Mucosa of rectum (tissue), 2 donors: ENCODE results near the gene TSPAN14.
"Not testable (repeated sequence)": the region's sequence is repeated elsewhere in the genome, so short reads cannot be mapped to it uniquely, and the experiment has no call there.

ENCODE experiments used
- H3K27ac ChIP-seq, 2 donors: one replicate each; pipeline ENCODE4 v1.7.0; 2013; ENCODE audit warnings: inconsistent platforms in 2 of 2, low read depth in 2 of 2, low read length in 2 of 2
- H3K27me3 ChIP-seq, 2 donors: one replicate each; pipeline ENCODE4 v1.7.0; 2013; ENCODE audit warnings: low read length in 2 of 2; ENCODE audit not compliant: control insufficient read depth in 2 of 2, insufficient read depth in 2 of 2
- H3K36me3 ChIP-seq, 2 donors: one replicate each; pipeline ENCODE4 v1.7.0; 2013; ENCODE audit warnings: low read length in 2 of 2; ENCODE audit not compliant: control insufficient read depth in 2 of 2, insufficient read depth in 2 of 2
- H3K4me1 ChIP-seq, 2 donors: one replicate each; pipeline ENCODE4 v1.7.0; 2013; ENCODE audit warnings: low read length in 2 of 2, mild to moderate bottlenecking in 1 of 2; ENCODE audit not compliant: control insufficient read depth in 2 of 2, insufficient read depth in 2 of 2
- H3K4me3 ChIP-seq, 2 donors: one replicate each; pipeline ENCODE4 v1.7.0; 2013; ENCODE audit warnings: low read length in 2 of 2
- H3K9ac ChIP-seq, 2 donors: one replicate each; pipeline ENCODE4 v1.7.0; 2013; ENCODE audit warnings: low read length in 2 of 2, low read depth in 1 of 2, mild to moderate bottlenecking in 1 of 2
- H3K9me3 ChIP-seq, 2 donors: one replicate each; pipeline ENCODE4 v1.7.0; 2013; ENCODE audit warnings: low read length in 2 of 2; ENCODE audit not compliant: control insufficient read depth in 2 of 2
- donor health status: healthy.
- donor health status: Normal muscosa, but diverticular disease.

The TSPAN14 gene

DNA sequence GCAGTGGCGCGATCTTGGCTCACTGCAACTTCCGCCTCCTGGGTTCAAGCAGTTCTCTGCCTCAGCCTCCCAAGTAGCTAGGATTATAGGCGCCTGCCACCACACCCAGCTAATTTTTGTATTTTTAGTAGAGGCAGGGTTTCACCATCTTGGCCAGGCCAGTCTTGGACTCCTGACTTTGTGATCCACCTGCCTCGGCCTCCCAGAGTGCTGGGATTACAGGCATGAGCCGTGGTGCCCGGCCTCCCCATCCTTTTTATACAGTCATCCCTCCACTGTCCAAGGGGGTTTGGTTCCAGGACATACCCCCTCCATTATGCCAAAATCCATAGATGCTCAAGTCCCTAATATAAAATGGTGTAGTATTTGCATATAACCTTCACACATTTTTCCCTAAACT, 21.5 kb downstream of the TSPAN14 start:
- H3K9ac ChIP-seq, H3K27me3 ChIP-seq, H3K9me3 ChIP-seq, H3K4me3 ChIP-seq, H3K27ac ChIP-seq: not testable (repeated sequence)
- peaks cover 6 to 13% of the 10 kb centered on the region in 2 donors for H3K4me1 ChIP-seq
- H3K36me3 ChIP-seq: peaks cover 9 to 21% of the 10 kb centered on the region in 2 donors

DNA sequence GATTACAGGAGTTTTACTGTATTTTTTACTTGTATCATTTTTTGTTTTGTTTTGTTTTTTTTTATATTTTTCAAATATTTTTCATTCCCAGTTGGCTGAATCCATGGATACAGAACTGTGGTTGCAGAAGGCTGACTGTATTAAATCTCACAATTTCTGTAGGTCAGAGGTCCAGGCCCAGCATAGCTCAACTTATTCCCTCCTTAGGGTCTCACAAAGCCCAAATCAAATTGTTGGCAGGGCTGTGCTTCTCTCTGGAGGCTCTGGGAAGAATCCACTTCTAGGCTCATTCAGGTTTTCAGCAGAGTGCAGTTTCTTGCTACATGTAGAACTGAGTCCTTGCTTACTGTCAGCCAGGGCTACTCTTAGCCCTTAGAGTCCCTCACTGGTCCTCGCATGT, 22.6 kb downstream of the TSPAN14 start:
- H3K27ac ChIP-seq: no peak overlapping the region
- H3K9me3 ChIP-seq: no peaks in the 10 kb centered on the region
- peaks cover 9 to 14% of the 10 kb centered on the region in 2 donors for H3K36me3 ChIP-seq
- peaks cover 6 to 13% of the 10 kb centered on the region in 2 donors for H3K4me1 ChIP-seq
- no peak overlapping the region for H3K9ac ChIP-seq
- no peaks in the 10 kb centered on the region for H3K27me3 ChIP-seq
- no peak overlapping the region for H3K4me3 ChIP-seq

DNA sequence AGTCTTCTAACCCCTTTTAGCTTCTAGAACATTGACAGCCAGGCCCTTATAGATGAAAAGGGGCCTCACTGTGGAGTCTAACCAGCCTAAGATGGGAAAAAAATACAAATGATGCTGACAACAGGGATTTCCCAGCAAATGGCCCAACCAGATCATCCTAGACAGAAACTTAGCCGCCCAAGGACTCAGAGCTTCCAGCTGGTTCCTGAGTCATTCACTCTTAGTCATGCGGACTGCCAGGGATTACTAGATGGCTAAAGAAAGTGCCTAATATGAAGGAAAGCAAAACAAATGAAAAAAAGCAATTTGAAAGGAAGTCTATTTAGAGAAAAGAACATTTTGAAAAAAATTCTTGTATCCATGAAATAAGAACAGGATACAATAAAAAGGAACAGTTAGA, 23.7 kb downstream of the TSPAN14 start:
- H3K4me1 ChIP-seq: peaks cover 4 to 13% of the 10 kb centered on the region in 2 donors
- H3K9me3 ChIP-seq: no peaks in the 10 kb centered on the region
- peaks cover 3 to 10% of the 10 kb centered on the region in 2 donors for H3K36me3 ChIP-seq
- no peak overlapping the region for H3K9ac ChIP-seq
- no peaks in the 10 kb centered on the region for H3K27me3 ChIP-seq
- no peak overlapping the region for H3K4me3 ChIP-seq
- H3K27ac ChIP-seq: no peak overlapping the region

DNA sequence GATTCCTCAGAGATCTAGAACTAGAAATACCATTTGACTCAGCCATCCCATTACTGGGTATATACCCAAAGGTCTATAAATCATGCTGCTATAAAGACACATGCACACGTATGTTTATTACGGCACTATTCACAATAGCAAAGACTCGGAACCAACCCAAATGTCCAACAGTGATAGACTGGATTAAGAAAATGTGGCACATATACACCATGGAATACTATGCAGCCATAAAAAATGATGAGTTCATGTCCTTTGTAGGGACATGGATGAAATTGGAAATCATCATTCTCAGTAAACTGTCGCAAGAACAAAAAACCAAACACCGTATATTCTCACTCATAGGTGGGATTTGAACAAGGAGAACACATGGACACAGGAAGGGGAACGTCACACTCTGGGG, 26.3 kb downstream of the TSPAN14 start:
- H3K4me3 ChIP-seq, H3K9ac ChIP-seq, H3K27me3 ChIP-seq, H3K27ac ChIP-seq, H3K9me3 ChIP-seq, H3K4me1 ChIP-seq, H3K36me3 ChIP-seq: not testable (repeated sequence)

DNA sequence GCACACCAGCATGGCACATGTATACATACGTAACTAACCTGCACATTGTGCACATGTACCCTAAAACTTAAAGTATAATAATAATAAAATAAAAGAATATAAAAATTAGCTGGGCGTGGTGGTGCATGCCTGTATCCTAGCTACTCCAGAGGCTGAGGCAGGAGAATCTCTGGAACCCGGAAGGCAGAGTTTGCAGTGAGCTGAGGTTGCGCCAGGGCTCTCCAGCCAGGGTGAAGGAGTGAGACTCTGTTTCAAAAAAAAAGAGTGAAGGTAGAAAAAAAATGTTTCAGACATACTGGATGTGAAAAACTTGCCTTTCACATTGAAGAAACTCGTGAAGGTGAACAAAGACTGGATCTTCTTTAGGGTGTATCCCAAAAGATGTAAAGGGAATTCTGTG, 26.7 kb downstream of the TSPAN14 start:
- H3K36me3 ChIP-seq: peaks cover 0 to 5% of the 10 kb centered on the region in 2 donors
- H3K4me1 ChIP-seq: peaks cover 6 to 12% of the 10 kb centered on the region in 2 donors
- no peak overlapping the region for H3K4me3 ChIP-seq
- no peaks in the 10 kb centered on the region for H3K27me3 ChIP-seq
- no peak overlapping the region for H3K9ac ChIP-seq
- H3K9me3 ChIP-seq: no peaks in the 10 kb centered on the region
- no peak overlapping the region for H3K27ac ChIP-seq

DNA sequence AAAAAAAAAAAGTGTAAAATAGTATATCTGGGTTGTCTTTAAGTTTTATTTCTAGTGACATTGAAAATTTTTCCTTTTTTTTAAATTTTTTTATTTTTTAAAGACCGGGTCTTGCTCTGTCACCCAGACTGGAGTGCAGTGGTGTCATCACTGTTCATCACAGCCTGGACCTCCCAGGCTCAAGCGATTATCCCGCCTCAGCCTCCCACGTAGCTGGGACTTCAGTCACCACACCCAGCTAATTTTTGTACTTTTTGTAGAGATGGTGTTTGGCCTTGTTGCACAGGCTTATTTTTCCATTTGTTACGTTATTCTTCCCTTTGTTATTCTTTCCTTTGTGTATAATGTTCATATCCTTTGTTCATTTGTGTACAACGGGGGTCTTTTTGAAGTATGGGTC, 30.1 kb downstream of the TSPAN14 start:
- no peak overlapping the region for H3K4me3 ChIP-seq
- peaks cover 22 to 28% of the 10 kb centered on the region in 2 donors for H3K4me1 ChIP-seq
- no peaks in the 10 kb centered on the region for H3K9me3 ChIP-seq
- H3K27ac ChIP-seq: no peak overlapping the region
- H3K9ac ChIP-seq: no peak overlapping the region
- peaks cover 4% of the 10 kb centered on the region in 2 donors for H3K36me3 ChIP-seq
- no peaks in the 10 kb centered on the region for H3K27me3 ChIP-seq

DNA sequence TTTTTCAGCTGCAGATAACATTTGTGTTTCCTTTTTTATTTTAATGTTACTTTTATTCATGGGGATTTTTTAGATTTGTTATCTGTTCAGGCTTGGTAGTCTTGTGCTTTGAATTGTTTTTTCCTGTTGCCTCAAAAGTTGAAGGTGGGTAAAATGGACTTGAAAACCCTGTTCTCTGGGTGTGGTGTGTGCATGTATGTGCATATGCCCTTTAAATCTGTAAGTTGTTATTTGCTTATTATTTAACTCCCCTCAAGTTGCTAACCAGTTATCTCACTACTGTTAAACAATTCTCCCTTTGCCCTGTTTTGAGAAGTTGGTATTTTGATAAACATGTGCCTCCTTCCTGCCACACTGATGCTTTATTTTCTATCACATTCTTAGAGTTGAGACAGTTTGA, 30.6 kb downstream of the TSPAN14 start:
- no peak overlapping the region for H3K27ac ChIP-seq
- peaks cover 5 to 8% of the 10 kb centered on the region in 2 donors for H3K36me3 ChIP-seq
- H3K4me1 ChIP-seq: peaks cover 22 to 28% of the 10 kb centered on the region in 2 donors
- no peaks in the 10 kb centered on the region for H3K9me3 ChIP-seq
- no peaks in the 10 kb centered on the region for H3K27me3 ChIP-seq
- no peak overlapping the region for H3K9ac ChIP-seq
- H3K4me3 ChIP-seq: no peak overlapping the region

DNA sequence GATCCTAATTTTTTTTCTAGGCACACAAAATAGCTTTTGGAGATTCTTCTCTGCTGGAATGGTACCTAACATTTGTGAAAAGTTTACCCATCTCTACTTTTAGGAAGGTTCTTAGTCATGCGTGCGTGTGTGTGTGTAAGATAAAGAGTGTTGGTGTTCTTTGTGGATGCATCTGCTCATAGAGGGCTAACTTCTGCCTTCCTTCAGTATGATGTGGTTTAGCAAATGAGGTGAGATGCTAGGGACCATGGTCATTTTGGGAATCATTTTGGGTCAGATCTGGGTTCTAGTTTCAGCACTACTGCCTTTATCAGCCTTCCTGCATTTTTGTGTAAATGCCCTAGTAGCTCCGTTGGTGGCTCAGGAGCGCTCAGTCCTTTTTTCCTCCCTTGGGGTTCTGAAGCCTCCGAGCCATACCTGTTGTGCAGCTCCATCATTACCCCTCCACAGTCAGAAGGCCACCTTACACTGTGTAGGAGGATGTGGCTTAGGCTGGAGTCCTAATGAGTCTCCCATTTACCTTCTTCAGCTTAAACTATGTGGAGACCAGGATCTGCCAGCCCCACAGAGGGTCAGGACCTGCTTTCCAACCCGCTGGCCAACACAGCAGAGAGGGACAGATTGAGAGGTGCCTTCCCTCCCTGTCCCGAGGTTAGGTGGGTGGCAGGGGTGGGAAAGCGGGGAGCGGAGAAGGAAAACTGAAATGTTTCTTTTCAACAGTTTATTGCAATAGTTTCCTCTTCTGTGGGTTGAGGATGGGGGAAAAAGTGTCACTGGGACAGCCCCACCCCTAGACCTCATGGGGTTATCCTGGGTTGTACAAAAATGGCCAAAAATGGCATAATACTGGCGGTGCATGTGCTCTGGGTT, 31.2 kb downstream of the TSPAN14 start:
- no peaks in the 10 kb centered on the region for H3K9me3 ChIP-seq
- peak overlapping the region; percentile 15 to 29 for H3K27ac ChIP-seq
- H3K4me3 ChIP-seq: no peak overlapping the region
- H3K27me3 ChIP-seq: no peaks in the 10 kb centered on the region
- peaks cover 11 to 14% of the 10 kb centered on the region in 2 donors for H3K36me3 ChIP-seq
- H3K4me1 ChIP-seq: peaks cover 22 to 28% of the 10 kb centered on the region in 2 donors
- no peak overlapping the region for H3K9ac ChIP-seq

DNA sequence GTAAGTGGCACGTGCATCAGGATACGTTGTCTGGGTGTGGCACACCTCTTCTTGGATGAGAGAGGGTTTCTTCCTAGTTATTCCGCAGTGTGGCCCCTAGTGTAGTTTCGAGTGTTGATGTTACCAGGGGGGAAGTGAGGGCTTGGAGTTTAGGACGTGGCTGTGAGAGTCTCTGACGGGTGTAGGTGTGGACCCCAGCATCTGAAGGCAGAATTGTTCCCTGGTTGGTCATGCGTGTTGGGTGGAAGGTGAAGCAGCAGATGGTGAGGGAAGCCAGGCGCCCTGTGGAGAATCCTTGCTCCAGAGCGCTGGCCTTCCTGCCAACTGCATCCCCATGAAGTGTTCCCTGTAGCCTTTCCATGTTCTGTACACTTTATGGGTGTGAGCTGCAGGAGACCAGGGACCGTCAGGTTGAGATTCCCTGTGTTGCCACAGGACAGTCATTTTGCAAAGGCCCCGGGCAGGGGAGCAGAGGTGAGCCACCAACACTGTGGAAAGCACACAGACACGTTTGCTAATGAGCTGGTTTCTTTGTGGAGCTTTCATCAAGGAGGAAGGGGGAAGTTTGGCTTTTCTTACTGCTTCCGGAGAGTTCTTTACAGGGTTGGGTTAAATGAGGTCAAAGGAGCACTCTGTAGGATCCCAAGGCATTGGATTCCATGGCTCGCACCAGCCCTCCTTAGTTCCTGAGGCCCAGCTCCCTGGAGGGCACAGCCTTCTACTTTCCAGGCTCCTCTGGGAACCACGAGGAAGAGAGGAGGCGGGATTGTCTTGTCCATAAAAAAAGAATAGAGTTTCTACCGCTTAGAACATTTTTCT, 32.0 kb downstream of the TSPAN14 start:
- Histone ChIP-seq H3K9ac (no peak overlapping the region), H3K36me3 (peaks cover 16 to 23% of the 10 kb centered on the region in 2 donors), H3K27me3 (no peaks in the 10 kb centered on the region), H3K9me3 (no peaks in the 10 kb centered on the region), H3K4me3 (no peak overlapping the region), H3K27ac (peak overlapping the region; percentile 15 to 29), H3K4me1 (peaks cover 22 to 28% of the 10 kb centered on the region in 2 donors)

DNA sequence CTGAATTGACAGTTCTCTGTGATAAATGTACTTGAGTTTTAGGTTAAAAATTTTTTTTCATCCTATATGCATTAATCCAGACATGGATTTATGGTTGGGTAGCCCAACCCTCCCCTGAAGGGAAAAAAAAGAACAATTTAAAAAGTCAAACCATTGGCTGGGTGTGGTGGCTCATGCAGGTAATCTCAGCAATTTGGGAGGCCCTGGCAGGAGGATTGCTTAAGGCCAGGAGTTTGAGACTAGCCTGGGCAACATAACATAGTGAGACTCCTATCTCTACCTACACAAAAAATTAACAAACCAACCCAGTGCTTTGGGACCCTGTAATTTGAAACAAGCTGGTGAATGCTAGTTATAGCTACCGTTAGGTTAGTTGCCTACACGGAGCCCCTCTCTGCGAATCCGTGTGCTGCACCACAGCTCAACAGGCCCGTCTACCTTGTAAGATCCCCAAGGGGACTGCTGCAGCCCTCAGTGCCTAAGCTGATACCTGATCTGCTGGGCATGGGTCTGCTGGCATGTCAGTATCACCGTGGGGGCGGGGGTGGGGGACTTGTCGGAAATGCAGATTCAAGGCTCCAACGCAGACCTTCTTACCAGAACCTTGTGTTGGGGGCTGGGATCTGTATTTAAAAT, 32.8 kb downstream of the TSPAN14 start:
- peaks cover 22 to 28% of the 10 kb centered on the region in 2 donors for H3K4me1 ChIP-seq
- H3K36me3 ChIP-seq: peaks cover 21 to 30% of the 10 kb centered on the region in 2 donors
- H3K27ac ChIP-seq: peak overlapping the region in 1 of 2 donors; percentile 35
- no peak overlapping the region for H3K4me3 ChIP-seq
- no peak overlapping the region for H3K9ac ChIP-seq
- H3K27me3 ChIP-seq: no peaks in the 10 kb centered on the region
- H3K9me3 ChIP-seq: no peaks in the 10 kb centered on the region
